ENCODE data around the gene TMEM198.

GRCh38 chr2:219575566-219576504 is 32.0 kb downstream of the TMEM198 start:
- no peak for TF ChIP-seq CTCF (conservative IDR thresholded peaks at IDR 0.05; ENCODE audit: low read depth, low read length)
- no peak for TF ChIP-seq POLR2A (IDR thresholded peaks at IDR 0.05; ENCODE audit: low read depth, low read length)
- TF ChIP-seq RCOR1 (IDR thresholded peaks at IDR 0.05; ENCODE audit: insufficient replicate concordance, low read length): no peak
- no peak for TF ChIP-seq RFX5 (IDR thresholded peaks at IDR 0.05; ENCODE audit: low read depth, low read length)
- TF ChIP-seq RAD21 (IDR thresholded peaks at IDR 0.05; ENCODE audit: low read length): no peak
- TF ChIP-seq NFE2L2 (IDR thresholded peaks at IDR 0.05; ENCODE audit: low read depth, low read length): no peak
- TF ChIP-seq MAFK (IDR thresholded peaks at IDR 0.05; ENCODE audit: low read depth, low read length): no peak
- TF ChIP-seq SMC3 (IDR thresholded peaks at IDR 0.05; ENCODE audit: low read depth, low read length): no peak
- no peak for TF ChIP-seq FOS (IDR thresholded peaks at IDR 0.05; ENCODE audit: low read depth, low read length)
- no peak for TF ChIP-seq USF2 (IDR thresholded peaks at IDR 0.05; ENCODE audit: low read depth, low read length)

Measured in IMR-90 (cell line).